ENCODE results near the gene CHD9.

DNA sequence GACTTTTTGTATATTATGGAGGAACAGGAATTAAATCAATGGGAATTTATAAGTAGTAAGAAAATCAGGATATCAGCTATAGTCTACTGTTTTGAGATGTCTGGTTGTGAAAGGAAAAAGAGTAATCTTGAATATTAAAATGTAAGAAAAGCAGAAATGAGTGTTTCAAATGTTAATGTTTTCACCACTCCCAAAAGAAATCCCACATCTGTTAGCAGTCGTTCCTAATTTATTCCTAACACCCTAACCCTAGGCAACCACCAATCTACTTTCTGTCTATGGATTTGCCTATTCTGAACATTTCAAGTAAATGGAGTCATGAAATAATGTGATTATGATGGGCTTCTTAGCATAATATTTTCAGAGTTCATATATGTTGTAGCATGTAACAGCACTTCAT lies 133.0 kb downstream of the CHD9 start:
- TF ChIP-seq, protein P1, sequence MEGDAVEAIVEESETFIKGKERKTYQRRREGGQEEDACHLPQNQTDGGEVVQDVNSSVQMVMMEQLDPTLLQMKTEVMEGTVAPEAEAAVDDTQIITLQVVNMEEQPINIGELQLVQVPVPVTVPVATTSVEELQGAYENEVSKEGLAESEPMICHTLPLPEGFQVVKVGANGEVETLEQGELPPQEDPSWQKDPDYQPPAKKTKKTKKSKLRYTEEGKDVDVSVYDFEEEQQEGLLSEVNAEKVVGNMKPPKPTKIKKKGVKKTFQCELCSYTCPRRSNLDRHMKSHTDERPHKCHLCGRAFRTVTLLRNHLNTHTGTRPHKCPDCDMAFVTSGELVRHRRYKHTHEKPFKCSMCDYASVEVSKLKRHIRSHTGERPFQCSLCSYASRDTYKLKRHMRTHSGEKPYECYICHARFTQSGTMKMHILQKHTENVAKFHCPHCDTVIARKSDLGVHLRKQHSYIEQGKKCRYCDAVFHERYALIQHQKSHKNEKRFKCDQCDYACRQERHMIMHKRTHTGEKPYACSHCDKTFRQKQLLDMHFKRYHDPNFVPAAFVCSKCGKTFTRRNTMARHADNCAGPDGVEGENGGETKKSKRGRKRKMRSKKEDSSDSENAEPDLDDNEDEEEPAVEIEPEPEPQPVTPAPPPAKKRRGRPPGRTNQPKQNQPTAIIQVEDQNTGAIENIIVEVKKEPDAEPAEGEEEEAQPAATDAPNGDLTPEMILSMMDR (IDR thresholded peaks at IDR 0.05), result no peak
- TF ChIP-seq POLR2AphosphoS5 (IDR thresholded peaks at IDR 0.05), result no peak
- no peak for TF ChIP-seq POLR2A (IDR thresholded peaks at IDR 0.05)

Measured in sigmoid colon (tissue), 4 donors.